Measurements from ENCODE around the gene EFCAB14. TPM values are rescaled to one million over a fixed set of nuclear protein-coding genes. Genes with fewer than 3 reads are reported as not detected.

EFCAB14 gene
- total RNA-seq, 2 experiments from 2014 or later = 29.9 to 38.3 TPM

- intact Hi-C loops (cut with micrococcal nuclease; ENCODE audit: unreplicated experiment) = no loop called here
- H3K27ac ChIP-seq (ENCODE audit: low read depth, low read length, poor library complexity, severe bottlenecking) = no peak overlapping the region
- H3K4me2 ChIP-seq (ENCODE audit: low read length) = no peak overlapping the region
- H3K9me2 ChIP-seq (ENCODE audit: insufficient read depth, low read length) = no peaks in the 10 kb centered on the region
- peaks cover 94% of the 10 kb centered on the region for H3K36me3 ChIP-seq (ENCODE audit: insufficient read depth, low read length)
- no peak for DNase-seq (ENCODE audit: low spot score)
- no peak overlapping the region for H2AFZ ChIP-seq (ENCODE audit: low read length)
- no peaks in the 10 kb centered on the region for H4K20me1 ChIP-seq (ENCODE audit: insufficient read depth, low read length)
- ChIA-PET CTCF (ENCODE audit: unreplicated experiment) (no interaction called here), POLR2A (no interaction called here)
- H3K9me3 ChIP-seq (ENCODE audit: low read length) = no peaks in the 10 kb centered on the region
- TF ChIP-seq EZH2phosphoT487 (IDR thresholded peaks at IDR 0.05; ENCODE audit: borderline replicate concordance, low read depth, low read length) = no peak
- no peak for TF ChIP-seq CTCF (conservative IDR thresholded peaks at IDR 0.05; ENCODE audit: low read length)
- no peaks in the 10 kb centered on the region for H3K79me2 ChIP-seq (ENCODE audit: insufficient read depth, low read depth, low read length)
- no TSS peak for BruUV-seq (replicated peaks)
- no peak overlapping the region for H3K4me3 ChIP-seq (ENCODE audit: low read depth, low read length, poor library complexity, severe bottlenecking)
- no peaks in the 10 kb centered on the region for H3K4me1 ChIP-seq (ENCODE audit: insufficient read depth, low read length, poor library complexity, severe bottlenecking)
These were observed 38.9 kb downstream of the EFCAB14 start for GRCh38 chr1:46679789-46680573.

- H2AFZ ChIP-seq (ENCODE audit: low read length) = no peak overlapping the region
- BruUV-seq (replicated peaks) = no TSS peak
- POLR2A ChIA-PET = no interaction called here
- no peak for DNase-seq (ENCODE audit: low spot score)
- intact Hi-C loops (cut with micrococcal nuclease; ENCODE audit: unreplicated experiment) = no loop called here
- no peak overlapping the region for H3K4me3 ChIP-seq (ENCODE audit: low read depth, low read length, poor library complexity, severe bottlenecking)
- CTCF ChIA-PET (ENCODE audit: unreplicated experiment) = no interaction called here
- H4K20me1 ChIP-seq (ENCODE audit: insufficient read depth, low read length) = no peaks in the 10 kb centered on the region
- no peak for TF ChIP-seq CTCF (conservative IDR thresholded peaks at IDR 0.05; ENCODE audit: low read length)
- no peak for TF ChIP-seq EZH2phosphoT487 (IDR thresholded peaks at IDR 0.05; ENCODE audit: borderline replicate concordance, low read depth, low read length)
- H3K4me1 ChIP-seq (ENCODE audit: insufficient read depth, low read length, poor library complexity, severe bottlenecking) = no peaks in the 10 kb centered on the region
- no peak overlapping the region for H3K27ac ChIP-seq (ENCODE audit: low read depth, low read length, poor library complexity, severe bottlenecking)
- H3K79me2 ChIP-seq (ENCODE audit: insufficient read depth, low read depth, low read length) = no peaks in the 10 kb centered on the region
- no peaks in the 10 kb centered on the region for H3K9me2 ChIP-seq (ENCODE audit: insufficient read depth, low read length)
- peaks cover 81% of the 10 kb centered on the region for H3K36me3 ChIP-seq (ENCODE audit: insufficient read depth, low read length)
- H3K4me2 ChIP-seq (ENCODE audit: low read length) = no peak overlapping the region
- H3K9me3 ChIP-seq (ENCODE audit: low read length) = no peaks in the 10 kb centered on the region
These were observed 41.6 kb downstream of the EFCAB14 start for GRCh38 chr1:46677339-46677738.

GRCh38 chr1:46676531-46676930 lies 42.4 kb downstream of the EFCAB14 start:
- H2AFZ ChIP-seq (ENCODE audit: low read length) = no peak overlapping the region
- no peaks in the 10 kb centered on the region for H3K79me2 ChIP-seq (ENCODE audit: insufficient read depth, low read depth, low read length)
- intact Hi-C loops (cut with micrococcal nuclease; ENCODE audit: unreplicated experiment) = no loop called here
- H3K9me2 ChIP-seq (ENCODE audit: insufficient read depth, low read length) = no peaks in the 10 kb centered on the region
- H3K4me3 ChIP-seq (ENCODE audit: low read depth, low read length, poor library complexity, severe bottlenecking) = no peak overlapping the region
- BruUV-seq (replicated peaks) = no TSS peak
- DNase-seq (ENCODE audit: low spot score) = no peak
- no peaks in the 10 kb centered on the region for H3K4me1 ChIP-seq (ENCODE audit: insufficient read depth, low read length, poor library complexity, severe bottlenecking)
- H4K20me1 ChIP-seq (ENCODE audit: insufficient read depth, low read length) = no peaks in the 10 kb centered on the region
- no peak overlapping the region for H3K4me2 ChIP-seq (ENCODE audit: low read length)
- H3K9me3 ChIP-seq (ENCODE audit: low read length) = no peaks in the 10 kb centered on the region
- H3K36me3 ChIP-seq (ENCODE audit: insufficient read depth, low read length) = peaks cover 73% of the 10 kb centered on the region
- no peak overlapping the region for H3K27ac ChIP-seq (ENCODE audit: low read depth, low read length, poor library complexity, severe bottlenecking)
- TF ChIP-seq EZH2phosphoT487 (IDR thresholded peaks at IDR 0.05; ENCODE audit: borderline replicate concordance, low read depth, low read length) (no peak), CTCF (conservative IDR thresholded peaks at IDR 0.05; ENCODE audit: low read length) (no peak)
- ChIA-PET CTCF (ENCODE audit: unreplicated experiment) (no interaction called here), POLR2A (interaction anchor here (0.8 to 1.0 kb wide), 2 partner anchors 14 to 32 kb away, joined by 3 read pairs; no protein-coding TSS in a partner anchor)
